ENCODE data around the gene ITPKB. TPM values are rescaled to one million over a fixed set of nuclear protein-coding genes. Genes with fewer than 3 reads are reported as not detected.

ITPKB gene
- total and polyA plus RNA-seq, 9 donors, result 11.3 to 43.2 (median 20.1) TPM

DNA sequence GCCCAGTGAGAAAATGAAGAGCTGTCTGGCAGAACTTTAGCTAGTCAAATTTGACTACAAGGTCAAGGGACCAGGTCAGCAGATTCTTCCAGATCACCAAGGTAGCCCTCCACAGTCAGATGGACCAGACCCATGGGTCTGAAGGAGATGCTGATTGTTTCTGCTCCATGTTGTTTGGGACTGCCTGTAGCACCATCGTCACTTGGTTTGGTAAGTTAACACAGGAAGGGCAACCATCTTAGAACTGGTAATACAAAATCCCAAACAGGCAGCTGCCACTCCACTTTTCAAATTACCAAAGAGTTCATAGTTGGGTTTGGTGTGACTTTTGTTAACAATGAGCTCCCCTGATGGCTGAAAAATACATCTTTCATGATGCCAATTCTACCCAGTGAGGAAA, 9.0 kb downstream of the ITPKB start:
- Histone ChIP-seq H3K36me3 (no peaks in the 10 kb centered on the region), H3K27ac (no peak overlapping the region), H3K27me3 (no peaks in the 10 kb centered on the region), H3K4me1 (ENCODE audit: insufficient read depth) (peaks cover 9% of the 10 kb centered on the region), H3K9me3 (no peaks in the 10 kb centered on the region), H3K4me3 (no peak overlapping the region)
- 93 to 98% (median 94%) methylated on average over 1 of the region's 1 CpG for WGBS, 3 donors
- intact Hi-C loops (cut with DNase I), result loop anchor here in 1 of 4 donors (10.0 kb wide), 1 partner anchor 85 kb away; no protein-coding TSS in a partner anchor
- TF ChIP-seq EP300 (IDR thresholded peaks at IDR 0.05) (no peak), POLR2A (IDR thresholded peaks at IDR 0.05) (no peak)
- TF ChIP-seq, protein P1, sequence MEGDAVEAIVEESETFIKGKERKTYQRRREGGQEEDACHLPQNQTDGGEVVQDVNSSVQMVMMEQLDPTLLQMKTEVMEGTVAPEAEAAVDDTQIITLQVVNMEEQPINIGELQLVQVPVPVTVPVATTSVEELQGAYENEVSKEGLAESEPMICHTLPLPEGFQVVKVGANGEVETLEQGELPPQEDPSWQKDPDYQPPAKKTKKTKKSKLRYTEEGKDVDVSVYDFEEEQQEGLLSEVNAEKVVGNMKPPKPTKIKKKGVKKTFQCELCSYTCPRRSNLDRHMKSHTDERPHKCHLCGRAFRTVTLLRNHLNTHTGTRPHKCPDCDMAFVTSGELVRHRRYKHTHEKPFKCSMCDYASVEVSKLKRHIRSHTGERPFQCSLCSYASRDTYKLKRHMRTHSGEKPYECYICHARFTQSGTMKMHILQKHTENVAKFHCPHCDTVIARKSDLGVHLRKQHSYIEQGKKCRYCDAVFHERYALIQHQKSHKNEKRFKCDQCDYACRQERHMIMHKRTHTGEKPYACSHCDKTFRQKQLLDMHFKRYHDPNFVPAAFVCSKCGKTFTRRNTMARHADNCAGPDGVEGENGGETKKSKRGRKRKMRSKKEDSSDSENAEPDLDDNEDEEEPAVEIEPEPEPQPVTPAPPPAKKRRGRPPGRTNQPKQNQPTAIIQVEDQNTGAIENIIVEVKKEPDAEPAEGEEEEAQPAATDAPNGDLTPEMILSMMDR (IDR thresholded peaks at IDR 0.05), result no peak
- DNase-seq, result no peak

DNA sequence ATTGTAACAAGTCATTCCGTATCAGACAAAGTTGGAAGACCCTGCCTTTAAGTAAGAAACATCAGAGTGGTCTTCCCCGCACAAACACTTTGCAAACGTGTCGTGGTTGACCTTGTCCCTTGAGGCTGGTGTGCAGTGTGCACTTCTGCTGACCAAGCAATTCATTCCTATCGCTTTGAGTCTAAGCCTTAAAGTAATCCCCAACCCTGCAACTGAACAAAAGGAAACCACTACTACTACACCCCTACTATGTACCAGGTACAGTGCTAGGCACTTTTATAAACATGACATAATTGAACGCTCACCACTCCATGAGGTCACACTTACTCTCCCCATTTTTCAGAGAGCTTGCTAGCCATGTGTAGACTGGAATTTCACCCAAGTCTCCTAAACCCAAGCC, 10.6 kb downstream of the ITPKB start:
- peaks cover 12% of the 10 kb centered on the region for H3K4me1 ChIP-seq (ENCODE audit: insufficient read depth)
- TF ChIP-seq EP300 (IDR thresholded peaks at IDR 0.05), result no peak
- TF ChIP-seq, protein P1 (IDR thresholded peaks at IDR 0.05), result no peak
- TF ChIP-seq POLR2A (IDR thresholded peaks at IDR 0.05), result no peak
- intact Hi-C loops (cut with DNase I), result no loop called here
- no peak for DNase-seq
- no peaks in the 10 kb centered on the region for H3K36me3 ChIP-seq
- H3K27ac ChIP-seq, result no peak overlapping the region
- no peaks in the 10 kb centered on the region for H3K9me3 ChIP-seq
- H3K27me3 ChIP-seq, result no peaks in the 10 kb centered on the region
- 88 to 91% (median 90%) methylated on average over 6 of the region's 6 CpGs for WGBS, 3 donors
- H3K4me3 ChIP-seq, result no peak overlapping the region

DNA sequence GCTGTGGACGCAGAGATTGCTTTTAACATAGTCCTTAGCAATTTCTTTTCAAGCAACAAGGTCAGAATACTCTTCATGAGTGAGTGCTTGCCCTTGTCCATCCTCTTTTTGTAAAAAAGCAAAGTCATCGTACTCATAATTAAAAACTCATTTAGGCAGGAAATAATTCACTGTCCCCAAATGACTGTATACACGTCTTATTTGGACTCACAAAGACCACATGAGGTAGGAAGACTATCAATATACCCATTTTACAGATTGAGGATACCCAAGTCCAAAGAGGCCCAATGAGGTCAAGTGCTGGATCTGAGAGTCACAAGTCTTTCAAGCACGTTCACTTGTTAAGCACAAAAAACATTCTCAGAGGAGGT, 13.2 kb downstream of the ITPKB start:
- no peak for DNase-seq
- Histone ChIP-seq H3K27me3 (no peaks in the 10 kb centered on the region), H3K9me3 (no peaks in the 10 kb centered on the region), H3K4me3 (no peak overlapping the region), H3K27ac (no peak overlapping the region), H3K4me1 (ENCODE audit: insufficient read depth) (peaks cover 14% of the 10 kb centered on the region), H3K36me3 (no peaks in the 10 kb centered on the region)
- intact Hi-C loops (cut with DNase I), result no loop called here
- TF ChIP-seq POLR2A (IDR thresholded peaks at IDR 0.05), result no peak
- no peak for TF ChIP-seq EP300 (IDR thresholded peaks at IDR 0.05)
- TF ChIP-seq, protein P1 (IDR thresholded peaks at IDR 0.05), result no peak
- 91 to 98% (median 93%) methylated on average over 4 of the region's 4 CpGs for WGBS, 3 donors

DNA sequence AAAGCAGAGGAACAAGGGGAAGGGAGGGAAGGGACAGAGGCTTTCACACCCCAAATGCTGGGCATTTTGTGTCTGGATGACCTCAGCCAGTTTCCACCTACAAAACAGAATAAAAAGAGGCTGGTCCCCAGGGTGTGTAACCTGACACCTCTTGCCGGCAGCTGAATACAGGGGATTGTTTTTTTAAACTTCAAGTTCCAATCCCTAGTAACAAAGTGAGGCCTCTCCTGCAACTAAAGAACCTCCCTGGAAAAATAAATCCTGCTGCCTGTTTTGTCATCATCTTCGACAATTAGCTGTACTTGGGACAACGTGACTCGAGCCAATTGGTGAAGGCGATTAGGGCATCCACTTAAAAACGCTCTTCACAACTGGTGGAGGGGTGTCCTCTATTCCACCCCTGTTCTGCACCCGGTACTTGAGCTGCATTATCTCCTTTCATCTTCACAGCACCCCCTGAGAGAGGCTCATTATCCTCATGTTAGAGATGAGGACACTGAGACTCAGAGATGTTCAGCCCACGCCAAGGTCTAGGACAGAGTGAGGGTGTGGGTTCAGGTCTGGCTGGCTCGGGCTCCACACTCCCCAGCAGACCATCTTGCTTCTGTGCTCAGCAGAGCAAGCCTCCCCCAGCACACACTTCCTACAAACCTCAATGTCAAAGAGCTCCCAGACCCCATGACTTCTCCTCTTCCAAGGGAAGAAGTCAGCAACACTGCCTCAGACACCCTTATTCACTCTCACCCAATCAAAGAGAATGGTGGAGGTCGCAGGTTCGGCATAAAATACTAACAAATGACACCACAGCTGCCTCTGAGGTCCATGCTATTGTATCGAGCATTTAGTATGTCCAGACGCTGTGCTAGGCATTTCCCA, 15.2 kb downstream of the ITPKB start:
- intact Hi-C loops (cut with DNase I), result no loop called here
- WGBS, 3 donors, result 36 to 39% (median 36%) methylated on average over 13 of the region's 13 CpGs
- no peak overlapping the region for H3K4me3 ChIP-seq
- H3K36me3 ChIP-seq, result no peaks in the 10 kb centered on the region
- no peaks in the 10 kb centered on the region for H3K9me3 ChIP-seq
- H3K27me3 ChIP-seq, result no peaks in the 10 kb centered on the region
- peaks cover 14% of the 10 kb centered on the region for H3K4me1 ChIP-seq (ENCODE audit: insufficient read depth)
- TF ChIP-seq EP300 (IDR thresholded peaks at IDR 0.05), result no peak
- TF ChIP-seq POLR2A (IDR thresholded peaks at IDR 0.05), result no peak
- TF ChIP-seq, protein P1 (IDR thresholded peaks at IDR 0.05), result no peak
- DNase-seq, result peak; percentile 53 to 74 (median 66)
- peak overlapping the region in 1 of 2 donors; percentile 31 for H3K27ac ChIP-seq

All from ovary (tissue), 9 donors.